SK-N-MC (cell line): ENCODE results near the gene COL16A1.

Experiments used
- DNase-seq: peaks from one replicate; pipeline ENCODE4 v3.0.0-alpha.2; 2011; ENCODE audit warnings: low read depth, low spot score
- H3K27ac ChIP-seq: fragments of 200-600 bp; sonication (generic); 2 replicates; pipeline ENCODE4 v1.5.1; 2016; ENCODE audit warnings: mixed run types
- H3K36me3 ChIP-seq: fragments of 200-600 bp; sonication (generic); 2 replicates; pipeline ENCODE4 v1.6.1; 2017; ENCODE audit warnings: antibody characterized with exemption, low read length, mixed read lengths; ENCODE audit not compliant: insufficient read depth
- H3K4me3 ChIP-seq: fragments of 200-600 bp; sonication (generic); 2 replicates; pipeline ENCODE4 v1.5.1; 2016
- H3K9ac ChIP-seq: fragments of 200-600 bp; sonication (generic); 2 replicates; pipeline ENCODE4 v1.8.0; 2017; ENCODE audit warnings: mixed run types, mixed read lengths; ENCODE audit not compliant: insufficient read length
- H3K9me3 ChIP-seq: fragments of 200-600 bp; sonication (generic); 2 replicates; pipeline ENCODE4 v1.6.1; 2017; ENCODE audit warnings: low read depth, mild to moderate bottlenecking, antibody characterized with exemption, low read length, moderate library complexity, mixed read lengths
- EZH2 ChIP-seq: fragments of 200-600 bp; sonication (generic); IDR thresholded peaks from one replicate; pipeline ENCODE4 v1.6.1; 2017; ENCODE audit warnings: antibody characterized with exemption
- FOXP2 ChIP-seq: optimal IDR thresholded peaks from 2 replicates; pipeline ENCODE3; 2011; ENCODE audit warnings: mild to moderate bottlenecking, moderate library complexity; ENCODE audit not compliant: insufficient read depth; ENCODE audit errors: extremely low read length, control extremely low read depth
- POLR2AphosphoS5 ChIP-seq: IDR thresholded peaks from 2 replicates; pipeline ENCODE4 v1.6.1; 2012; ENCODE audit warnings: mild to moderate bottlenecking, low read depth, low read length, borderline replicate concordance

The COL16A1 gene

GRCh38 chr1:31655756-31656155, 48.1 kb downstream of the COL16A1 start:
- Histone ChIP-seq H3K9ac (no peak overlapping the region), H3K36me3 (peaks cover 88% of the 10 kb centered on the region), H3K4me3 (no peak overlapping the region), H3K27ac (no peak overlapping the region), H3K9me3 (no peaks in the 10 kb centered on the region)
- no peak for TF ChIP-seq POLR2AphosphoS5
- no peak for TF ChIP-seq EZH2
- TF ChIP-seq FOXP2, result no peak
- no peak for DNase-seq

GRCh38 chr1:31655104-31655503, 48.7 kb downstream of the COL16A1 start:
- TF ChIP-seq EZH2 (no peak), FOXP2 (no peak), POLR2AphosphoS5 (0 out of 2 replicates have a peak, but pooled peaks have one; percentile 10)
- no peaks in the 10 kb centered on the region for H3K9me3 ChIP-seq
- H3K36me3 ChIP-seq, result peaks cover 81% of the 10 kb centered on the region
- no peak overlapping the region for H3K27ac ChIP-seq
- no peak for DNase-seq
- no peak overlapping the region for H3K9ac ChIP-seq
- H3K4me3 ChIP-seq, result no peak overlapping the region

GRCh38 chr1:31654474-31654776, 49.4 kb downstream of the COL16A1 start:
- peaks cover 74% of the 10 kb centered on the region; the same call in 1 of the 2 replicates for H3K36me3 ChIP-seq
- TF ChIP-seq POLR2AphosphoS5 (no peak), FOXP2 (no peak), EZH2 (no peak)

GRCh38 chr1:31653717-31654473, 49.9 kb downstream of the COL16A1 start:
- DNase-seq, result no peak
- no peak for TF ChIP-seq POLR2AphosphoS5
- TF ChIP-seq EZH2, result no peak
- no peak for TF ChIP-seq FOXP2
- peaks cover 69% of the 10 kb centered on the region; the same call in 1 of the 2 replicates for H3K36me3 ChIP-seq

More at GRCh38 chr1:31654474-31654776, 49.4 kb downstream of the COL16A1 start:
- no peak for DNase-seq
- H3K4me3 ChIP-seq, result no peak overlapping the region
- no peaks in the 10 kb centered on the region for H3K9me3 ChIP-seq
- no peak overlapping the region for H3K27ac ChIP-seq
- no peak overlapping the region for H3K9ac ChIP-seq

GRCh38 chr1:31652891-31653499, 50.8 kb downstream of the COL16A1 start:
- H3K27ac ChIP-seq, result no peak overlapping the region
- no peak overlapping the region for H3K9ac ChIP-seq
- H3K9me3 ChIP-seq, result no peaks in the 10 kb centered on the region
- no peak for DNase-seq
- H3K4me3 ChIP-seq, result no peak overlapping the region
- TF ChIP-seq EZH2 (no peak), POLR2AphosphoS5 (no peak), FOXP2 (no peak)
- H3K36me3 ChIP-seq, result peaks cover 60% of the 10 kb centered on the region; the same call in 1 of the 2 replicates

More at GRCh38 chr1:31653717-31654473, 49.9 kb downstream of the COL16A1 start:
- no peak overlapping the region for H3K4me3 ChIP-seq
- no peaks in the 10 kb centered on the region for H3K9me3 ChIP-seq
- no peak overlapping the region for H3K27ac ChIP-seq
- H3K9ac ChIP-seq, result no peak overlapping the region

GRCh38 chr1:31651766-31652165, 52.1 kb downstream of the COL16A1 start:
- DNase-seq, result no peak
- H3K9ac ChIP-seq, result no peak overlapping the region
- H3K36me3 ChIP-seq, result peaks cover 48% of the 10 kb centered on the region; the same call in 1 of the 2 replicates
- no peak overlapping the region for H3K4me3 ChIP-seq
- TF ChIP-seq FOXP2 (no peak), EZH2 (no peak), POLR2AphosphoS5 (no peak)
- no peak overlapping the region for H3K27ac ChIP-seq
- H3K9me3 ChIP-seq, result no peaks in the 10 kb centered on the region

- Histone ChIP-seq H3K4me3 (no peak overlapping the region), H3K9me3 (no peaks in the 10 kb centered on the region), H3K9ac (no peak overlapping the region), H3K27ac (peak overlapping the region; percentile 1; the same call in 1 of the 2 replicates), H3K36me3 (peaks cover 41% of the 10 kb centered on the region; the same call in 1 of the 2 replicates)
- no peak for TF ChIP-seq EZH2
- TF ChIP-seq POLR2AphosphoS5, result no peak
- TF ChIP-seq FOXP2, result no peak
- DNase-seq, result no peak
Measured at GRCh38 chr1:31651089-31651420, 52.8 kb downstream of the COL16A1 start.

- DNase-seq, result no peak
- TF ChIP-seq FOXP2, result no peak
- TF ChIP-seq EZH2, result no peak
- no peak for TF ChIP-seq POLR2AphosphoS5
Measured at GRCh38 chr1:31650161-31651088, 53.4 kb downstream of the COL16A1 start.

More at GRCh38 chr1:31650161-31651088, 53.4 kb downstream of the COL16A1 start:
- Histone ChIP-seq H3K36me3 (peaks cover 35% of the 10 kb centered on the region; the same call in 1 of the 2 replicates), H3K9ac (no peak overlapping the region), H3K27ac (0 out of 2 replicates have a peak overlapping the region, but pooled peaks have one; percentile 19), H3K9me3 (no peaks in the 10 kb centered on the region), H3K4me3 (no peak overlapping the region)
